Measurements from ENCODE around the gene MCOLN2. TPM values are rescaled to one million over a fixed set of nuclear protein-coding genes. Genes with fewer than 3 reads are reported as not detected.

Gene MCOLN2
- polyA plus RNA-seq, 1 of the 3 experiments (the other 2 are of a cell fraction) = not detected

DNA sequence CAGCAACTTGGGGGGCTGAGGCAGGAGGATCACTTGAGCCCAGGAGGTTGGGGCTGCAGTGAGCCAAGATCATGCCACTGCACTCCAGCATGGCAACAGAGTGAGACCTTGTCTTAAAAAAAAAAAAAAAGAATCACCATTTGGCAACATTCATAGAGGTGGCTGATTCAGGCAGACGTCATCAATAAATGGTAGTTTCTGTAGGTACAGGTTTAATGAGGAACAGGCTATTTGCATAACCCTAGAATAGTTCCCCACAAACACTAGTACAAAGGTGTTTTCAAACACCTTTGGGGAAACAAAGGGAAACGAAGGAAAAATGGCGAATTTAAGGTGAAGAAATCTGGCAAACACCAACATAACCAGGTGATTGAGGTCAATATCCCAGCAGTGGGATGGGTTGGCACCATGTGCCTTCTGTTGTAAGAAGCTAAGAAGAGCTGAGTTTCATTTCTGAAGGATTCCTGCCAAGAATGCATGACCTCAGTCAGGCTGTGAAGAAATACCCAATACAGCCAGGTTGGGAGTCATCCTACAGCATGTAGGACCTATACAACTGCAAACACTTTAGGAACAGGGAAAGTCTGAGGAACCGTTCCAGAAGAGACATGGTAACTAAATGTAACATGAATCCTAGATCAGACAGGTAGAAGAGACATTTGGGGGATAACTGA is 109.5 kb downstream of the MCOLN2 start:
- Histone ChIP-seq H4K20me1 (ENCODE audit: insufficient read depth) (no peaks in the 10 kb centered on the region), H3K4me1 (ENCODE audit: control insufficient read depth in 1 of 2, insufficient read depth in 2 of 2, low read depth in 1 of 2, low read length in 1 of 2) (peaks cover 0 to 2% of the 10 kb centered on the region in 2 experiments; a peak in 1 of 4 replicates), H3K9ac (no peak overlapping the region), H3K27ac (ENCODE audit: low read depth in 2 of 2, low read length in 1 of 2) (no peak overlapping the region), H3K36me3 (replicated peaks in 1 of 2; ENCODE audit: control insufficient read depth in 1 of 2, insufficient read depth in 2 of 2, low read length in 1 of 2) (no peaks in the 10 kb centered on the region), H3K27me3 (ENCODE audit: insufficient read depth) (peaks cover 10% of the 10 kb centered on the region), H3K4me2 (no peak overlapping the region), H3K4me3 (ENCODE audit: low read depth in 2 of 2, low read length in 1 of 2) (no peak overlapping the region), H3K9me2 (no peaks in the 10 kb centered on the region), H3F3A (replicated peaks; ENCODE audit: insufficient read depth) (no peaks in the 10 kb centered on the region), H3K9me3 (no peaks in the 10 kb centered on the region), H3K79me2 (ENCODE audit: insufficient read depth) (no peaks in the 10 kb centered on the region), H2AFZ (ENCODE audit: low read depth) (no peak overlapping the region)
- 50% methylated on average over 4 of the region's 4 CpGs for WGBS (ENCODE audit: low lambda C conversion rate)
- ChIA-PET POLR2A (no interaction called here), CTCF (no interaction called here)
- TF ChIP-seq, protein P1, sequence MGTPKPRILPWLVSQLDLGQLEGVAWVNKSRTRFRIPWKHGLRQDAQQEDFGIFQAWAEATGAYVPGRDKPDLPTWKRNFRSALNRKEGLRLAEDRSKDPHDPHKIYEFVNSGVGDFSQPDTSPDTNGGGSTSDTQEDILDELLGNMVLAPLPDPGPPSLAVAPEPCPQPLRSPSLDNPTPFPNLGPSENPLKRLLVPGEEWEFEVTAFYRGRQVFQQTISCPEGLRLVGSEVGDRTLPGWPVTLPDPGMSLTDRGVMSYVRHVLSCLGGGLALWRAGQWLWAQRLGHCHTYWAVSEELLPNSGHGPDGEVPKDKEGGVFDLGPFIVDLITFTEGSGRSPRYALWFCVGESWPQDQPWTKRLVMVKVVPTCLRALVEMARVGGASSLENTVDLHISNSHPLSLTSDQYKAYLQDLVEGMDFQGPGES (IDR thresholded peaks at IDR 0.05; ENCODE audit: low read depth, low read length) = no peak
- TF ChIP-seq, protein P2, sequence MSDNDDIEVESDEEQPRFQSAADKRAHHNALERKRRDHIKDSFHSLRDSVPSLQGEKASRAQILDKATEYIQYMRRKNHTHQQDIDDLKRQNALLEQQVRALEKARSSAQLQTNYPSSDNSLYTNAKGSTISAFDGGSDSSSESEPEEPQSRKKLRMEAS (IDR thresholded peaks at IDR 0.05; ENCODE audit: low read depth) = no peak
- TF ChIP-seq MEF2A (IDR thresholded peaks at IDR 0.05; ENCODE audit: borderline replicate concordance, low read depth) (no peak), EP300 (IDR thresholded peaks at IDR 0.05; ENCODE audit: borderline replicate concordance in 1 of 2, low read depth in 1 of 2, low read length in 1 of 2) (no peak), YY1 (IDR thresholded peaks at IDR 0.05; ENCODE audit: low read depth) (no peak), FOXM1 (IDR thresholded peaks at IDR 0.05; ENCODE audit: low read depth) (no peak), NFIC (IDR thresholded peaks at IDR 0.05; ENCODE audit: borderline replicate concordance) (no peak), RAD21 (IDR thresholded peaks at IDR 0.05; ENCODE audit: low read length) (no peak), RCOR1 (IDR thresholded peaks at IDR 0.05; ENCODE audit: low read length) (no peak), TAF1 (IDR thresholded peaks at IDR 0.05; ENCODE audit: borderline replicate concordance, low read depth, low read length) (no peak)
- TF ChIP-seq, protein P3, sequence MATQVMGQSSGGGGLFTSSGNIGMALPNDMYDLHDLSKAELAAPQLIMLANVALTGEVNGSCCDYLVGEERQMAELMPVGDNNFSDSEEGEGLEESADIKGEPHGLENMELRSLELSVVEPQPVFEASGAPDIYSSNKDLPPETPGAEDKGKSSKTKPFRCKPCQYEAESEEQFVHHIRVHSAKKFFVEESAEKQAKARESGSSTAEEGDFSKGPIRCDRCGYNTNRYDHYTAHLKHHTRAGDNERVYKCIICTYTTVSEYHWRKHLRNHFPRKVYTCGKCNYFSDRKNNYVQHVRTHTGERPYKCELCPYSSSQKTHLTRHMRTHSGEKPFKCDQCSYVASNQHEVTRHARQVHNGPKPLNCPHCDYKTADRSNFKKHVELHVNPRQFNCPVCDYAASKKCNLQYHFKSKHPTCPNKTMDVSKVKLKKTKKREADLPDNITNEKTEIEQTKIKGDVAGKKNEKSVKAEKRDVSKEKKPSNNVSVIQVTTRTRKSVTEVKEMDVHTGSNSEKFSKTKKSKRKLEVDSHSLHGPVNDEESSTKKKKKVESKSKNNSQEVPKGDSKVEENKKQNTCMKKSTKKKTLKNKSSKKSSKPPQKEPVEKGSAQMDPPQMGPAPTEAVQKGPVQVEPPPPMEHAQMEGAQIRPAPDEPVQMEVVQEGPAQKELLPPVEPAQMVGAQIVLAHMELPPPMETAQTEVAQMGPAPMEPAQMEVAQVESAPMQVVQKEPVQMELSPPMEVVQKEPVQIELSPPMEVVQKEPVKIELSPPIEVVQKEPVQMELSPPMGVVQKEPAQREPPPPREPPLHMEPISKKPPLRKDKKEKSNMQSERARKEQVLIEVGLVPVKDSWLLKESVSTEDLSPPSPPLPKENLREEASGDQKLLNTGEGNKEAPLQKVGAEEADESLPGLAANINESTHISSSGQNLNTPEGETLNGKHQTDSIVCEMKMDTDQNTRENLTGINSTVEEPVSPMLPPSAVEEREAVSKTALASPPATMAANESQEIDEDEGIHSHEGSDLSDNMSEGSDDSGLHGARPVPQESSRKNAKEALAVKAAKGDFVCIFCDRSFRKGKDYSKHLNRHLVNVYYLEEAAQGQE (IDR thresholded peaks at IDR 0.05; ENCODE audit: low read depth, low read length) = no peak
- TF ChIP-seq, protein P4, sequence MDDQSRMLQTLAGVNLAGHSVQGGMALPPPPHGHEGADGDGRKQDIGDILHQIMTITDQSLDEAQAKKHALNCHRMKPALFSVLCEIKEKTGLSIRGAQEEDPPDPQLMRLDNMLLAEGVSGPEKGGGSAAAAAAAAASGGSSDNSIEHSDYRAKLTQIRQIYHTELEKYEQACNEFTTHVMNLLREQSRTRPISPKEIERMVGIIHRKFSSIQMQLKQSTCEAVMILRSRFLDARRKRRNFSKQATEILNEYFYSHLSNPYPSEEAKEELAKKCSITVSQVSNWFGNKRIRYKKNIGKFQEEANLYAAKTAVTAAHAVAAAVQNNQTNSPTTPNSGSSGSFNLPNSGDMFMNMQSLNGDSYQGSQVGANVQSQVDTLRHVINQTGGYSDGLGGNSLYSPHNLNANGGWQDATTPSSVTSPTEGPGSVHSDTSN (IDR thresholded peaks at IDR 0.05) = no peak
- TF ChIP-seq, protein P5, sequence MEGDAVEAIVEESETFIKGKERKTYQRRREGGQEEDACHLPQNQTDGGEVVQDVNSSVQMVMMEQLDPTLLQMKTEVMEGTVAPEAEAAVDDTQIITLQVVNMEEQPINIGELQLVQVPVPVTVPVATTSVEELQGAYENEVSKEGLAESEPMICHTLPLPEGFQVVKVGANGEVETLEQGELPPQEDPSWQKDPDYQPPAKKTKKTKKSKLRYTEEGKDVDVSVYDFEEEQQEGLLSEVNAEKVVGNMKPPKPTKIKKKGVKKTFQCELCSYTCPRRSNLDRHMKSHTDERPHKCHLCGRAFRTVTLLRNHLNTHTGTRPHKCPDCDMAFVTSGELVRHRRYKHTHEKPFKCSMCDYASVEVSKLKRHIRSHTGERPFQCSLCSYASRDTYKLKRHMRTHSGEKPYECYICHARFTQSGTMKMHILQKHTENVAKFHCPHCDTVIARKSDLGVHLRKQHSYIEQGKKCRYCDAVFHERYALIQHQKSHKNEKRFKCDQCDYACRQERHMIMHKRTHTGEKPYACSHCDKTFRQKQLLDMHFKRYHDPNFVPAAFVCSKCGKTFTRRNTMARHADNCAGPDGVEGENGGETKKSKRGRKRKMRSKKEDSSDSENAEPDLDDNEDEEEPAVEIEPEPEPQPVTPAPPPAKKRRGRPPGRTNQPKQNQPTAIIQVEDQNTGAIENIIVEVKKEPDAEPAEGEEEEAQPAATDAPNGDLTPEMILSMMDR (IDR thresholded peaks at IDR 0.05) = no peak
- TF ChIP-seq, protein P6, sequence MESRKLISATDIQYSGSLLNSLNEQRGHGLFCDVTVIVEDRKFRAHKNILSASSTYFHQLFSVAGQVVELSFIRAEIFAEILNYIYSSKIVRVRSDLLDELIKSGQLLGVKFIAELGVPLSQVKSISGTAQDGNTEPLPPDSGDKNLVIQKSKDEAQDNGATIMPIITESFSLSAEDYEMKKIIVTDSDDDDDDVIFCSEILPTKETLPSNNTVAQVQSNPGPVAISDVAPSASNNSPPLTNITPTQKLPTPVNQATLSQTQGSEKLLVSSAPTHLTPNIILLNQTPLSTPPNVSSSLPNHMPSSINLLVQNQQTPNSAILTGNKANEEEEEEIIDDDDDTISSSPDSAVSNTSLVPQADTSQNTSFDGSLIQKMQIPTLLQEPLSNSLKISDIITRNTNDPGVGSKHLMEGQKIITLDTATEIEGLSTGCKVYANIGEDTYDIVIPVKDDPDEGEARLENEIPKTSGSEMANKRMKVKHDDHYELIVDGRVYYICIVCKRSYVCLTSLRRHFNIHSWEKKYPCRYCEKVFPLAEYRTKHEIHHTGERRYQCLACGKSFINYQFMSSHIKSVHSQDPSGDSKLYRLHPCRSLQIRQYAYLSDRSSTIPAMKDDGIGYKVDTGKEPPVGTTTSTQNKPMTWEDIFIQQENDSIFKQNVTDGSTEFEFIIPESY (IDR thresholded peaks at IDR 0.05; ENCODE audit: borderline replicate concordance, low read depth) = no peak
- DNase-seq = no peak
